Stimulated activated CD8-positive, alpha-beta memory T cell treated with anti-CD3 and anti-CD28 coated beads, Interleukin-7, amount 100 ng/mL, for 48 hours (primary cell): ENCODE data around the gene MBNL2.

ENCODE experiments used
- DNase-seq, 2 donors: peaks; one replicate each; pipeline ENCODE4 v3.0.0-alpha.2; 2020; ENCODE audit warnings: low read depth in 1 of 2; ENCODE audit errors: extremely low read depth in 1 of 2

MBNL2 gene

GRCh38 chr13:97401421-97401820, 179.3 kb downstream of the MBNL2 start:
- DNase-seq = no peak

GRCh38 chr13:97403893-97404750, 182.0 kb downstream of the MBNL2 start:
- DNase-seq = no peak

- DNase-seq = no peak
Measured at GRCh38 chr13:97407540-97407939, 185.4 kb downstream of the MBNL2 start.

DNA sequence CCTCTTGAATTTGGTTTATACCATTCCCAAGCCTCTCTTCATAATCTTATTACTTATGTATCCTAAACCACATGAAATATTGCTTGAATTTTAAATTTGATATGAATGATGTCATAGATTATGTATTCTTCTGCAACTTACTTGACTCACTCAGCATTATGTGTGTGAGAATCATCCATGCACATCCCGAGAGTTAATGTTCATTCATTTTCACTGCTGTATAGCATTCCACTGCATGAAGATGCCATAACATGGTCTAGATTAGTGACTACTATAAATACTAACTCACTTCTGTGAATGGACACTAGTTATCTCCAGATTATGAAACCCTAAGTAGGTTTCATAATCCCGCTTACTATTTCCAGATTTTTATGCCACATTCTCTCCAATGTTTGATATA, 186.8 kb downstream of the MBNL2 start:
- no peak for DNase-seq

GRCh38 chr13:97411984-97412383, 189.9 kb downstream of the MBNL2 start:
- DNase-seq = no peak

DNA sequence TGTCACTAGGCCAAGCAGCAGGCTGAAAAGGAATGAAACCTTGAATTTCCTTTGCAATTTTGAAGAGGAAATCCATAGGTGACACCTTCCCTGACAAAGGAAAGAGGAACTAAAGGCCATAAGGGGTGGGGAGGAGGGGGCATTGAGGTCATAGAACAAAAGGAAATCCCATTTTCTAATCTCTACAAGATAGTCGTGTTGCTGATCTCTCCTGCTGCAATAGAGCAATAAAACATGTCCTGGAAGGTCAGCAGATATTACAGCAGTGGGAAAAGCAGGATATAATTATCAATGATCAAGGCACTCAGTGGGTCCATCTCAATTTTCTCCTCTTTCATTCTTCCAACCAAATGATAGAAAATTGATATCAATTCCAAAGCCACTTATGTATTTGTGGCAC, 191.6 kb downstream of the MBNL2 start:
- DNase-seq = no peak

- no peak for DNase-seq
Measured at GRCh38 chr13:97414392-97414791, 192.3 kb downstream of the MBNL2 start.

DNA sequence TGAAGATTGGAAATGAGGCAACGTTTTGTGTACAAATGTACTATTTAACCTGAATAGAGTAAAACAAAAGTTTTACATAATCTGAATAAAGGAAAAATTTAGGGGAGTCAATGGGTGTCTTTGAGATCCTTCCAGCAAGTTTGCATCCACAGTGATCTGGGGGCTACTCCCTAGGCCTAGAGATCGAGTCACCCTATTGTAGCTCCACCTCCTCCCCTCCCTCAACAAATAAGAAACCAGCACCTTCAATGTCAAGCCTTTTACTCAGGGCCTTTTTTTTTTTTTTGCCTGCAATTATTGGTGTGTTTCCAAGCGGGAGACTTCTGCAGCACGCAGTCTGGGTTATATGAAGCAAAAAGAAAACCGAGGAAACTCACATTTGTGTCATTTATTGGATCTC, 195.6 kb downstream of the MBNL2 start:
- DNase-seq = no peak

GRCh38 chr13:97422118-97423054, 200.3 kb downstream of the MBNL2 start:
- DNase-seq = no peak

DNA sequence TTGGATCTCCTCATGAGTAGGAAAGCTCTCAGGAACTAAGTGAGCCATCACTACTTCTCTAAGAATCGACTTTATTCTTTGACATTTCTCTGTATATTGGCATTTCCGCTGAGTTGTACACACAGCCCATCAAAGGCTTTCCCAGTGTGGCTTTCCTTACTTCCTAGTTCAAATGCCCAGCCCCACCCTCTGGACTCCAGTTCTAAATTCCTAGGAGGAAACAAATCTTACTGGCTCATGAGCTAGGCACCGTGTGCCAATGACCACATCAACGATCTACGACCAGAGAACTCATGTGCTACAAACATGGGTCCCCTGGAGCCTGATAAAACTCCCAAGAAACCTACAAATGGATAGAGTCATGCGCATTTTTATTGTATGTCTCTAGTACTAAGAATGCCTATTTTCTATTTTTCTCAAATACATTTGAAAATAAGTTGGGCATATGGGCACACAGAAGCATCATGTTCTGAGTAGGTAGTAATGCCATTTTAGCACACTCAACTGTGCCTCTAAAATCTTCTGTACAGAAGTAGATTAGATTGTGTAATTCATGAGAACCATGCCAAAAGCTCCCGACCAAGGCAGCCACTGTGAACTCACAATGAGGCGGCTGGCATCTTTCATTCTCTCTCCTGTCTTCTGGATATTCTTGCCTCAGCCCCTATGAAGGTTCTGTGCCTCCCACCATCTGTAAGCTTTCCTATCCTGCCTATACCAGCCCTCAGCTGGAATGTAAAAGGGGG, 201.3 kb downstream of the MBNL2 start:
- no peak for DNase-seq

DNA sequence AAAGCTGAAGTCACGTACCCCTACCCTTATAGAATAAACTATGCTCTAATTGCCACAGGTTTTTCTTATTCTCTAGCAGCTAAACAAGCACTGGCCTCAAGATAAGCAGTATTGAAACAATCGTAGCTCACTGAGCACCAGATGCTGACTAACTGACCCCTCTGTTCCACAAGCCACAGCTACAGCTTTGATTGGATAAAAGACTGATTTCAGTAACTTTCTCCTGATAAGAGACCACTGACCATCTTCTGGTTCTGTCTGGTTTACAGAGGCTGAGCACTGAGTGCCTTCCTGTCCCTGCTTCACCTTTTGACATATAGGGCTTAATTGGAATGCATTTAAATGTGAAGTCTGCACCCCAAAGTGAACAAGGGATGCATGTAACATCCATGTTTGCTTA, 203.5 kb downstream of the MBNL2 start:
- DNase-seq = no peak

DNA sequence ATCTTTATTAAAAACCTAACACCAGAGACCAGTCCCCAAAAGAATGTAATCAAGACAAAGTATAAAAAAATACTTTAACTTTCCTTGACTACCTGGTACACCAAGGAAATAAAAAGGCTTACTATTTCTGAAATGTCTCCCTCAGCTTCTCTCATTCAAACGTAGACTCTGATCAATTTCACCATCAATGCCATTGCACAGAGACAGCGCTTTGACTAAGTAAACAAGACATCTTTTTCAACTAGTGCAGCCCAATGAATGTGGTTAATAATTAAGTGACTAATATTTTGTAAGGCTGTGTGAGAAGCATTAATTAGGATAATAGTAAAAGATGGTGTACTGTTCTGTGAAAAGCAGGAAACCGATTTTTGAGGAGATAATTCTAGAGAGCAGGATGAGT, 204.6 kb downstream of the MBNL2 start:
- DNase-seq = no peak

- DNase-seq = no peak
Measured at GRCh38 chr13:97429681-97430081, 207.5 kb downstream of the MBNL2 start.

DNA sequence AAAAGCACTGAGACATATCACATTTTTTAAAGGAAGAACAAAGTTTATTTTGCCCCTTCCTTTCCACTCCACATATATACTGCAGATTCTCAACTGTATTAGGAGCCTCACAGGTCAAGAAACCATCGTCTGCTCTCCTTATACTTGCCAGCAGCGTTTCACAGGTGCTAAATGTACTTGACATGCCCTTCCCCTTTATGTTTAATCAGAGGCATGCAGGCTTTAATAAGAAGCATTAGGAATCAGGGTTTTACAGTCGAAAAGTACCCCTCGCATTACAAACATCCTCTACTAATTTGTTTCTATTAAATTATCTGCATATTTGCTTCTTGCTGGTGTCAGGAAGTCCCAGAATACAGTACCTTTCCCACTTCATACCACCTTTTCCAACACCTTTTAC, 208.2 kb downstream of the MBNL2 start:
- no peak for DNase-seq

- no peak for DNase-seq
Measured at GRCh38 chr13:97431171-97431764, 209.1 kb downstream of the MBNL2 start.

- DNase-seq = no peak
Measured at GRCh38 chr13:97432232-97432916, 210.2 kb downstream of the MBNL2 start.

DNA sequence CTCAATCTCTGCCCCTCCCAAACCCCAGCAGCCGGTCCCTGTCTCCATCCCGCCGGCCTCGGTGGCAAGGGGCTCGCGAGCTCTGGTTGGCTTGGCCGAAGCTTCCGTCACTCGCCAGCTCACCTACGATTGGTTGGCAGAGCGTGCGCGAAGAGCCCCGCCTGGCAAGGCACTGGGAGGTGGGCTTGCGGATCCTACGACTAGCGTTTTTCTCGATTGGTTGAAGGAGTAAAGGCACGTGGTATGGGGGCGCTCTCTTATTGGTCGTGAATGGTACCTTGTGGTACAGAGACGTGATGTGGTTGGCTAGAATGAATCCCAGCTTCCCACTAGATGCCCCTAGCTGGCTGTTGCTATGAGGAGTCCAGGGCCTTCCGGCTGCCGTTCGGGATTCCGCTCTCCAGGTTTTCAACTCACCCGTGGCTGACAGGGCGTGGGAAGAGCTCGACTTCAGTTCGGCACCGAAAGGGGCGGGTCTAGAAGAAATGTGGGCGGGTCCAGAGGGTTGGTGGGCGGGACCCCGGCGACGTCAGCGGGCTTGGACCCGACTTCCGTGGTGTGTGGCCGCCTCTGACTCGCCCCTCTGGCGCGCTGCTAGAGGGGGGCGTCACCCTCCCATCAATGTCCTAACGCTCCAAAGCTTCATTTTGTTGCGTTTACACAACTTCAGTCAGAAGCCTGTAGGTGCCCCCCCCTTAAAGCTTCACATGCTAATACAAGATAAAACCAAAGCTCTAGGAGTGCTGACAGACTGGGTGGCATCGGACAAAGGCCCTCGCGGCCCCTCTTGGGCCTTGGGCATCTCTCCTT, 211.0 kb downstream of the MBNL2 start:
- peak; percentile 93 to 94 for DNase-seq

GRCh38 chr13:97433727-97434396, 211.7 kb downstream of the MBNL2 start, which contains the start of gene RAP2A:
TSS of gene RAP2A (plus strand) at chr13:97434169. CDS start at chr13:97434471, 302 bp downstream.
- peak; percentile 77 to 88 for DNase-seq
